H9 (cell line): Measurements from ENCODE around the gene FDX2. TPM values are rescaled to one million over a fixed set of nuclear protein-coding genes. Genes with fewer than 3 reads are reported as not detected.

Source experiments
- DNase-seq: peaks from one replicate; pipeline ENCODE4 v3.0.0-alpha.2; 2017
- H2AFZ ChIP-seq: one replicate; pipeline ENCODE4 v1.6.1; 2013; ENCODE audit warnings: mild to moderate bottlenecking, low read length, control low read depth, moderate library complexity
- H2AK5ac ChIP-seq: 2 replicates; pipeline ENCODE4 v1.6.1; 2013; ENCODE audit warnings: low read length, control low read depth, mixed read lengths; ENCODE audit not compliant: insufficient read length
- H2BK120ac ChIP-seq: one replicate; pipeline ENCODE4 v1.6.1; 2013; ENCODE audit warnings: low read depth, mild to moderate bottlenecking, low read length, control low read depth, inconsistent platforms; ENCODE audit not compliant: poor library complexity, severe bottlenecking
- H2BK12ac ChIP-seq: 2 replicates; pipeline ENCODE4 v1.6.1; 2013; ENCODE audit warnings: low read length, control low read depth, mixed read lengths, low read depth; ENCODE audit not compliant: insufficient read length
- H2BK15ac ChIP-seq: 2 replicates; pipeline ENCODE4 v1.6.1; 2013; ENCODE audit warnings: low read depth, low read length, control low read depth
- H2BK20ac ChIP-seq: one replicate; pipeline ENCODE4 v1.6.1; 2013; ENCODE audit warnings: low read depth, mild to moderate bottlenecking, low read length, control low read depth, inconsistent platforms; ENCODE audit not compliant: poor library complexity, severe bottlenecking
- H2BK5ac ChIP-seq: 2 replicates; pipeline ENCODE4 v1.6.1; 2013; ENCODE audit warnings: low read length, control low read depth, mixed read lengths; ENCODE audit not compliant: insufficient read length
- H3K14ac ChIP-seq: 2 replicates; pipeline ENCODE4 v1.6.1; 2013; ENCODE audit warnings: low read length, control low read depth; ENCODE audit not compliant: insufficient read depth
- H3K18ac ChIP-seq: 2 replicates; pipeline ENCODE4 v1.6.1; 2013; ENCODE audit warnings: low read depth, mild to moderate bottlenecking, mixed read lengths, low read length, control low read depth; ENCODE audit not compliant: insufficient read length
- H3K23ac ChIP-seq: 2 replicates; pipeline ENCODE4 v1.6.1; 2013; ENCODE audit warnings: low read length, control low read depth, mixed read lengths, low read depth; ENCODE audit not compliant: insufficient read length
- H3K23me2 ChIP-seq: 2 replicates; pipeline ENCODE4 v1.6.1; 2013; ENCODE audit warnings: low read depth, mild to moderate bottlenecking, mixed read lengths, low read length, control low read depth; ENCODE audit not compliant: insufficient read length, poor library complexity, severe bottlenecking
- H3K27ac ChIP-seq: 2 replicates; pipeline ENCODE4 v1.5.1; 2013; ENCODE audit warnings: low read length, control low read depth, mixed read lengths, low read depth; ENCODE audit not compliant: insufficient read length
- H3K27me3 ChIP-seq: 2 replicates; pipeline ENCODE4 v1.6.1; 2013; ENCODE audit warnings: low read length, control low read depth, inconsistent platforms; ENCODE audit not compliant: insufficient read depth
- H3K4ac ChIP-seq: 2 replicates; pipeline ENCODE4 v1.6.1; 2013; ENCODE audit warnings: low read depth, mild to moderate bottlenecking, control low read depth, inconsistent platforms, low read length, moderate library complexity
- H3K4me1 ChIP-seq: 2 replicates; pipeline ENCODE4 v1.6.1; 2013; ENCODE audit warnings: low read length, control low read depth, inconsistent platforms; ENCODE audit not compliant: insufficient read depth
- H3K4me2 ChIP-seq: 2 replicates; pipeline ENCODE4 v1.6.1; 2013; ENCODE audit warnings: low read length, control low read depth, mixed read lengths; ENCODE audit not compliant: insufficient read length, insufficient read depth
- H3K56ac ChIP-seq: 2 replicates; pipeline ENCODE4 v1.6.1; 2013; ENCODE audit warnings: low read depth, mild to moderate bottlenecking, mixed read lengths, low read length, control low read depth; ENCODE audit not compliant: insufficient read length
- H3K79me1 ChIP-seq: 2 replicates; pipeline ENCODE4 v1.6.1; 2013; ENCODE audit warnings: low read depth, mild to moderate bottlenecking, moderate library complexity, low read length, control low read depth, inconsistent platforms; ENCODE audit not compliant: insufficient read depth, poor library complexity, severe bottlenecking
- H3K79me2 ChIP-seq: 2 replicates; pipeline ENCODE4 v1.6.1; 2013; ENCODE audit warnings: low read length, control low read depth, inconsistent platforms; ENCODE audit not compliant: insufficient read depth
- H3K9ac ChIP-seq: 2 replicates; pipeline ENCODE4 v1.6.1; 2013; ENCODE audit warnings: low read length, control low read depth, mixed read lengths; ENCODE audit not compliant: insufficient read length; ENCODE audit errors: extremely low read depth
- H3K9me3 ChIP-seq: one replicate; pipeline ENCODE4 v1.6.1; 2013; ENCODE audit warnings: low read depth, low read length, inconsistent platforms; ENCODE audit not compliant: control insufficient read depth
- H3T11ph ChIP-seq: one replicate; pipeline ENCODE4 v1.6.1; 2013; ENCODE audit warnings: mild to moderate bottlenecking, low read length, control low read depth, inconsistent platforms
- H4K20me1 ChIP-seq: one replicate; pipeline ENCODE4 v1.6.1; 2013; ENCODE audit not compliant: control insufficient read depth, insufficient read length, insufficient read depth
- H4K5ac ChIP-seq: 2 replicates; pipeline ENCODE4 v1.6.1; 2013; ENCODE audit warnings: low read depth, mild to moderate bottlenecking, mixed read lengths, low read length, control low read depth; ENCODE audit not compliant: insufficient read length
- H4K8ac ChIP-seq: replicated peaks from 2 replicates; pipeline ENCODE4 v1.6.1; 2013; ENCODE audit warnings: low read length, control low read depth, mixed read lengths, low read depth; ENCODE audit not compliant: insufficient read length
- H4K91ac ChIP-seq: 2 replicates; pipeline ENCODE4 v1.6.1; 2013; ENCODE audit warnings: low read depth, mild to moderate bottlenecking, moderate library complexity, mixed read lengths, low read length, control low read depth; ENCODE audit not compliant: insufficient read length
- H3K27ac Mint-ChIP-seq, 3 experiments: 2 replicates in 2 of 3; 3 replicates in 1 of 3; pipeline ENCODE4 v1.8.0; 2020 to 2021; ENCODE audit warnings: mixed read lengths in 3 of 3, mild to moderate bottlenecking in 1 of 3, moderate library complexity in 1 of 3
- H3K27me3 Mint-ChIP-seq: 2 replicates; pipeline ENCODE4 v1.8.0; 2021; ENCODE audit warnings: low read depth, mild to moderate bottlenecking, moderate library complexity, mixed read lengths
- H3K36me3 Mint-ChIP-seq, 3 experiments: 2 replicates in 2 of 3; 3 replicates in 1 of 3; pipeline ENCODE4 v1.8.0; 2020 to 2021; ENCODE audit warnings: low read depth in 3 of 3, mixed read lengths in 3 of 3; ENCODE audit not compliant: insufficient read depth in 1 of 3
- H3K4me1 Mint-ChIP-seq, 2 experiments: 2 replicates each; pipeline ENCODE4 v1.8.0; 2020; ENCODE audit warnings: mixed read lengths in 2 of 2
- H3K4me3 Mint-ChIP-seq, 2 experiments: 2 replicates in 1 of 2; 3 replicates in 1 of 2; pipeline ENCODE4 v1.8.0; 2020 to 2021; ENCODE audit warnings: mild to moderate bottlenecking in 2 of 2, mixed read lengths in 2 of 2, moderate library complexity in 1 of 2
- H3K9me3 Mint-ChIP-seq, 2 experiments: 2 replicates in 1 of 2; 3 replicates in 1 of 2; pipeline ENCODE4 v1.8.0; 2020; ENCODE audit warnings: mild to moderate bottlenecking in 2 of 2, mixed read lengths in 2 of 2, moderate library complexity in 1 of 2
- CTCF ChIP-seq: fragments of 200-600 bp; sonication (generic); conservative IDR thresholded peaks from 3 replicates; pipeline ENCODE4 v1.8.0; 2021; ENCODE audit warnings: antibody characterized with exemption, mild to moderate bottlenecking
- WGBS: extraction: QIAGEN DNeasy Blood & Tissue Kit; methylation state at CpG from one replicate; pipeline ENCODE4 v1.1.7; 2013; ENCODE audit warnings: missing lambda C conversion rate, low lambda C conversion rate, mixed read lengths; ENCODE audit not compliant: insufficient read length; ENCODE audit errors: extremely low coverage; 5-methylcytosine and 5-hydroxymethylcytosine counted together
- total RNA-seq: library from RNA; stranded (reverse); gene quantifications from 2 replicates; pipeline ENCODE4 v1.2.1, GENCODE V29; 2021

The FDX2 gene
- total RNA-seq, 1 experiment from 2014 or later = 27.7 TPM

GRCh38 chr19:10291554-10292205 lies 24.1 kb downstream of the FDX2 start:
- H2BK15ac ChIP-seq = no peak overlapping the region
- no peaks in the 10 kb centered on the region; a peak in 3 of 7 replicates for H3K36me3 Mint-ChIP-seq
- peaks cover 47% of the 10 kb centered on the region for H3K23me2 ChIP-seq
- no peak overlapping the region for H3K14ac ChIP-seq
- H2BK12ac ChIP-seq = no peak overlapping the region
- H3K27me3 ChIP-seq = peaks cover 68% of the 10 kb centered on the region
- no peak overlapping the region for H2BK120ac ChIP-seq
- no peak overlapping the region for H3K18ac ChIP-seq
- no peak overlapping the region for H4K91ac ChIP-seq
- H3K27me3 Mint-ChIP-seq = peaks cover 99% of the 10 kb centered on the region
- no peak overlapping the region for H2AK5ac ChIP-seq
- H2BK5ac ChIP-seq = no peak overlapping the region
- TF ChIP-seq CTCF = no peak
- H3K9me3 ChIP-seq = no peaks in the 10 kb centered on the region
- H3K4me1 Mint-ChIP-seq = peaks cover 17 to 48% of the 10 kb centered on the region in 2 experiments
- H4K5ac ChIP-seq = no peak overlapping the region
- H3K27ac ChIP-seq = no peak overlapping the region
- H3K79me1 ChIP-seq = no peaks in the 10 kb centered on the region
- H2AFZ ChIP-seq = no peak overlapping the region
- no peaks in the 10 kb centered on the region for H3K79me2 ChIP-seq
- no peak overlapping the region for H2BK20ac ChIP-seq
- no peak overlapping the region for H3T11ph ChIP-seq
- no peak overlapping the region for H4K8ac ChIP-seq
- no peaks in the 10 kb centered on the region for H4K20me1 ChIP-seq
- no peak overlapping the region; a peak in 1 of 7 replicates for H3K27ac Mint-ChIP-seq
- peaks cover 0 to 5% of the 10 kb centered on the region in 2 experiments; a peak in 3 of 5 replicates for H3K9me3 Mint-ChIP-seq
- no CpG with 5 or more reads among the region's 49 CpGs for WGBS
- no peak overlapping the region for H3K56ac ChIP-seq
- H3K4me1 ChIP-seq = no peaks in the 10 kb centered on the region; the same call in 1 of the 2 replicates
- no peak overlapping the region for H3K9ac ChIP-seq
- H3K4ac ChIP-seq = no peak overlapping the region
- peak overlapping the region; percentile 59 to 92 for H3K4me3 Mint-ChIP-seq
- no peak overlapping the region for H3K23ac ChIP-seq
- H3K4me2 ChIP-seq = peak overlapping the region; percentile 92
- no peak for DNase-seq
